Measurements from ENCODE around the gene EPHA6.

The EPHA6 gene

GRCh38 chr3:97340940-97341339, 526.5 kb downstream of the EPHA6 start:
- no peaks in the 10 kb centered on the region for H3F3A ChIP-seq (ENCODE audit: insufficient read depth, low read length)
- no peaks in the 10 kb centered on the region for H3K9me2 ChIP-seq (ENCODE audit: low read depth, low read length)
- H3K79me2 ChIP-seq (ENCODE audit: insufficient read depth, low read length), result no peaks in the 10 kb centered on the region
- H3K4me3 ChIP-seq (ENCODE audit: low read depth, low read length, poor library complexity, severe bottlenecking), result no peak overlapping the region
- H3K4me1 ChIP-seq (ENCODE audit: insufficient read depth, low read length, severe bottlenecking), result no peaks in the 10 kb centered on the region
- H3K27ac ChIP-seq (ENCODE audit: low read depth, low read length, poor library complexity, severe bottlenecking), result no peak overlapping the region
- no peak overlapping the region for H2AFZ ChIP-seq (ENCODE audit: low read length)
- H3K9me3 ChIP-seq (ENCODE audit: low read length), result no peaks in the 10 kb centered on the region
- TF ChIP-seq CTCF (IDR thresholded peaks at IDR 0.05; ENCODE audit: low read length) (no peak), EZH2 (IDR thresholded peaks at IDR 0.05; ENCODE audit: borderline replicate concordance, low read length) (no peak)
- no peak overlapping the region for H3K4me2 ChIP-seq (ENCODE audit: low read length)
- H3K36me3 ChIP-seq (ENCODE audit: insufficient read depth, low read length), result no peaks in the 10 kb centered on the region
- H3K9ac ChIP-seq (ENCODE audit: low read length), result no peak overlapping the region
- H3K27me3 ChIP-seq (ENCODE audit: insufficient read depth, low read length), result no peaks in the 10 kb centered on the region
- no peaks in the 10 kb centered on the region for H4K20me1 ChIP-seq (ENCODE audit: insufficient read depth, low read length)

GRCh38 chr3:97347780-97348179, 533.4 kb downstream of the EPHA6 start:
- H3K27ac ChIP-seq (ENCODE audit: low read depth, low read length, poor library complexity, severe bottlenecking), result no peak overlapping the region
- H2AFZ ChIP-seq (ENCODE audit: low read length), result no peak overlapping the region
- H3K9ac ChIP-seq (ENCODE audit: low read length), result no peak overlapping the region
- no peaks in the 10 kb centered on the region for H3F3A ChIP-seq (ENCODE audit: insufficient read depth, low read length)
- H4K20me1 ChIP-seq (ENCODE audit: insufficient read depth, low read length), result no peaks in the 10 kb centered on the region
- H3K4me3 ChIP-seq (ENCODE audit: low read depth, low read length, poor library complexity, severe bottlenecking), result no peak overlapping the region
- no peaks in the 10 kb centered on the region for H3K79me2 ChIP-seq (ENCODE audit: insufficient read depth, low read length)
- H3K9me3 ChIP-seq (ENCODE audit: low read length), result no peaks in the 10 kb centered on the region
- H3K4me2 ChIP-seq (ENCODE audit: low read length), result no peak overlapping the region
- H3K9me2 ChIP-seq (ENCODE audit: low read depth, low read length), result no peaks in the 10 kb centered on the region
- H3K27me3 ChIP-seq (ENCODE audit: insufficient read depth, low read length), result no peaks in the 10 kb centered on the region
- no peaks in the 10 kb centered on the region for H3K36me3 ChIP-seq (ENCODE audit: insufficient read depth, low read length)
- no peaks in the 10 kb centered on the region for H3K4me1 ChIP-seq (ENCODE audit: insufficient read depth, low read length, severe bottlenecking)
- TF ChIP-seq EZH2 (IDR thresholded peaks at IDR 0.05; ENCODE audit: borderline replicate concordance, low read length) (no peak), CTCF (IDR thresholded peaks at IDR 0.05; ENCODE audit: low read length) (no peak)

GRCh38 chr3:97350971-97351370, 536.6 kb downstream of the EPHA6 start:
- Histone ChIP-seq H3K9me2 (ENCODE audit: low read depth, low read length) (no peaks in the 10 kb centered on the region), H3K9me3 (ENCODE audit: low read length) (no peaks in the 10 kb centered on the region), H3K4me2 (ENCODE audit: low read length) (no peak overlapping the region), H3K4me3 (ENCODE audit: low read depth, low read length, poor library complexity, severe bottlenecking) (no peak overlapping the region), H3K9ac (ENCODE audit: low read length) (no peak overlapping the region), H3K36me3 (ENCODE audit: insufficient read depth, low read length) (no peaks in the 10 kb centered on the region), H4K20me1 (ENCODE audit: insufficient read depth, low read length) (no peaks in the 10 kb centered on the region), H3K4me1 (ENCODE audit: insufficient read depth, low read length, severe bottlenecking) (no peaks in the 10 kb centered on the region), H3K27ac (ENCODE audit: low read depth, low read length, poor library complexity, severe bottlenecking) (no peak overlapping the region), H3K79me2 (ENCODE audit: insufficient read depth, low read length) (no peaks in the 10 kb centered on the region), H3K27me3 (ENCODE audit: insufficient read depth, low read length) (no peaks in the 10 kb centered on the region), H2AFZ (ENCODE audit: low read length) (no peak overlapping the region), H3F3A (ENCODE audit: insufficient read depth, low read length) (no peaks in the 10 kb centered on the region)
- no peak for TF ChIP-seq EZH2 (IDR thresholded peaks at IDR 0.05; ENCODE audit: borderline replicate concordance, low read length)
- no peak for TF ChIP-seq CTCF (IDR thresholded peaks at IDR 0.05; ENCODE audit: low read length)

All from OCI-LY1 (cell line).